Measurements from ENCODE around the gene GPR141. TPM values are rescaled to one million over a fixed set of nuclear protein-coding genes. Genes with fewer than 3 reads are reported as not detected.

GPR141 gene
- not detected in 2 replicates for total RNA-seq

DNA sequence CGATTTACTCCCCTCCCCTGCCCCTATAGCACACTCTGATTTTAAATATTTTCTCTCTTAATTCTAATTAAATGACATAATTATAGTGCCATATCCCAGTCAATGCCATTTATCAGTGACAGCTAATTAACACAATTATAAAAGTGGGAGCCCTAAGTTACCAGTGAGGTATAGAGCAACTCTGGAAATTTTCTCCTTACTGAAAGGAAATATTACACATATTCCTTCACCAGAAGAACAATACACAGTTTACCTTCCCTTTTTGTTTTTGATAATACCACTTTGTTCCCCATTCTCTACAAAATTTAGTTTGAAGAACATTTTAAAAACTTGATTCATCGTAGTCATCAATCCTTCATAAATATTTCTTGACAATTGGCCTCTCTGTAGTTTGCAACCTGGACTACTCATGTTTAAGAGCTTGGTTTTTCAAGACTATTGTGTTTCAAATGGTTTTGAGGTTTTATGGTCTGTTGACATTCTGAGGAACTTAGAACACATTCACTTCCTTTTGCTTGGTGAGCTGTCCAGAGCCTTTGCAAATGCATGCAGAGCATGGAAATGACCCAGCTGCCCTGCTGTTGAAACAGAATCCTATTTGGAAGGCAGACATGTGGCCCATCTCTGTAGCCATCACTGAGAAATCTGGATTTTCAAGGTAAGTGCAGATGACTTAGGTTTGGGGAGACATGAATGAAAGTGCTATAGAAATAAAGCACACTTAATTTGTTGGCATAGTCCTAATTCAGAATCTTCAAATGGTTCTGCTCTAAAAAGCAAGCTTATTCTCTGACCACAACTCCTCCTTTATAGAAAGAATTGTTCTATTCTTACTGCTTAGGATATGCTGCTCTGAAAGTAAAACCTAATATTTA lies at the start of gene GPR141:
TSS of gene GPR141 (plus strand) at position 521 of the 875 bp plus-strand sequence. CDS start 56,628 bp downstream, outside the sequence.

Other genes with a start within 250 kb of the GPR141 start
- not detected in 2 replicates for gene ELMO1, start 234.9 kb upstream of the GPR141 start, total RNA-seq
- gene NME8, start 164.8 kb downstream of the GPR141 start, total RNA-seq: not detected in 2 replicates
- gene SFRP4, start 233.1 kb downstream of the GPR141 start, total RNA-seq: not detected in 2 replicates
- gene EPDR1, start 236.9 kb downstream of the GPR141 start, total RNA-seq: 0.15 TPM in 1 of 2 replicates, not detected in the other

Measured in hair follicular keratinocyte (primary cell).